GM19397 (cell line): ENCODE results near the gene KIF5C.
A peak's percentile ranks its signal among the peaks of the same experiment; 100 is the strongest.

ENCODE experiments used
- ATAC-seq: cut with Tn5 transposase; IDR thresholded peaks from one replicate; pipeline ENCODE4 v1.9.1; 2021; ENCODE audit warnings: mild to moderate bottlenecking, moderate library complexity; ENCODE audit not compliant: unreplicated experiment

KIF5C gene

GRCh38 chr2:149038442-149039212 is 163.6 kb downstream of the KIF5C start, which contains the start of gene LYPD6B:
LYPD6B (plus strand) TSS chr2:149038699; CDS start chr2:149130949, 92,250 bp downstream.
- ATAC-seq = peak; percentile 66

- ATAC-seq = no peak
Observed at GRCh38 chr2:149039213-149039724, 164.2 kb downstream of the KIF5C start.

GRCh38 chr2:149040451-149040850 is 165.4 kb downstream of the KIF5C start:
- ATAC-seq = no peak

DNA sequence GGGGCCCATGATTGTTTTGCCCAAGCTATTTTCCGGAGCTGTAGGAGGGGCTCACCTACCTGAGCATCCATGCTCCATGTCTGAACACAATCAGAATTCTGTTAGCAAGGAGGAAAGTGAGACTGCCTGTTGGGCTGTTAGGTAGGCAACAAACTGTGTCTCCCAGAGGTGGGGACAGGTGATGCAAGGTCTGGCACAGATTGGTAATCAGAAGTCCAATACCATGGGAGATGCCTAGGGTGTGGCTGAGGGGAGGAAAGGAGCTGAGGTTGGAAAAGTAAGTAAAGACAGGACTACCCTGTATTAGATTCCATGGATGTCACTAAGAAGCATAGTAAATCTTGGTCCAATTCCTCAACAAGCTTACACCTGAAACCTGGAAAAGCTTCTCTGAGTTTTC is 166.5 kb downstream of the KIF5C start:
- no peak for ATAC-seq

- ATAC-seq = no peak
Observed at GRCh38 chr2:149042881-149043280, 167.9 kb downstream of the KIF5C start.

DNA sequence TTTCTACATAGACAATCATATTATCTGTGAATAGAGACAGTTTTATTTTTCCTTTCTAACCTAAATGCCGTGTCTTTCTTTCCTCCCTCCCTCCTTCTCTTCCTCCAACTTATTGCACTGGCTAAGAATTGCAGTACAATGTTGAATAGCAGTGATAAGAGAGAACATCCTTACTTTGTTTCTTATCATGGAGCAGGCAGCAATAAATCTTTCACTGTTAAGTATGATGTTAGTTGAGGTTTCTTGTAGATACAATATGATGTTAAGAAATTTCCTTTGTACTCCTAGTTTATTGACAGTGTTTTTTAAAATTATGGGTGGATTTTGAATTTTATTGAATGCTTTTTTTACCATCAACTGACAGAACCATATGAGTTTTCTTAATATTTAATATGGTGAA is 169.5 kb downstream of the KIF5C start:
- no peak for ATAC-seq

GRCh38 chr2:149047118-149047517 is 172.1 kb downstream of the KIF5C start:
- ATAC-seq = no peak

- no peak for ATAC-seq
Observed at GRCh38 chr2:149049142-149049541, 174.1 kb downstream of the KIF5C start.

- peak; percentile 74 for ATAC-seq
Observed at GRCh38 chr2:149050188-149050587, 175.2 kb downstream of the KIF5C start.

GRCh38 chr2:149055751-149056150 is 180.7 kb downstream of the KIF5C start:
- no peak for ATAC-seq

DNA sequence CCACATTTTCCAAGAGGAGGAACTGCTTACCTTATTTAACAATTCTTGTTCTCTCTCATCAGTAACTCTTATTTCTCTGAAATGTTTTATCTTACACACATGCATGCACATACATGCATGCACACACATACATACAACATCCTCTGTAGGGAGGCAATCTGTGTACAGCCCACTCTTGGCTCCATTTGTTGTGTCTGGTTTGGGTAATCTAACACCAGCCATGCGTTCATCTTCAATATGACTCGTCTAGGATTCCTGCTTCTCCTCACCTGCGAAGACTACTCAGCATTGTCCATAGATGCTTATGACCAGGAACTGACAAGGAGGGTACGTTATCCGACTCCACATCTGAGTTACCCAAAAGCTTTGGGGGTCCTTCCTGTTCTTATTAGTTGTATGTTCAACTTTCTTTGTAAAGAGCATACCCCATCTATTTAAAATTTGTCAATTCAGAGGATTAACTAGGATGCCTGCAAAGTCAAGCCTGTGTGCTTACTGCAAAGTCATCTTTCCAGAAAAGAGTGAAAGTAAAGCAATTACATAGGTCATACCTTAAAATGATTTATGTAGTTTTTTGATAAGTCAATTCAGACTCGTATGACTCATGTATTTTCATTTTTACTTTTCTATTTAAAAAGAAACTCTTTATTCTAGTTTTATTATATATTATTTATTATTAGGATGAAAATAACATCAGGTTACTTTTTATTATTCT is 181.7 kb downstream of the KIF5C start:
- ATAC-seq = no peak

- ATAC-seq = no peak
Observed at GRCh38 chr2:149057401-149057800, 182.4 kb downstream of the KIF5C start.

- ATAC-seq = no peak
Observed at GRCh38 chr2:149058936-149059335, 183.9 kb downstream of the KIF5C start.

DNA sequence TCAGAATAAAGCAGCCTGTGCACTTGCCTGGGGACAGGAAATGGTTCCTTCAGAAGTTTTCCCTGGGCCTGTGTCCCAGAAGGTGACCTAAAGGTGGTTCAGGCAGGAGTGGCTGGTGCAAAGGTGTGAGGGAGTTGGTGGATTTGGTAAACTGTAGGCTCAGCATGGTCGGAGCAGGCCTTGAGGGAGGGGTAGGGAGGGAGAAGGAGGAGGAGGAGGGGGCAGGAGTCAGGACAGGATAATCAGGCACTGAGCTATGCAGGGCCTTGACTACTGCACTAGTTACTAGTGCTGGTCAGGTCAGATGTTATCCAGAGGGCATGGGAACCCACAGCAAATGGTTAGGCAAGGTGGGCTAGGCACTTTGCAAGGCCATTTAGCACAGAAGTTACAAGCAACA is 184.8 kb downstream of the KIF5C start:
- ATAC-seq = no peak

GRCh38 chr2:149061133-149061745 is 186.2 kb downstream of the KIF5C start:
- no peak for ATAC-seq

DNA sequence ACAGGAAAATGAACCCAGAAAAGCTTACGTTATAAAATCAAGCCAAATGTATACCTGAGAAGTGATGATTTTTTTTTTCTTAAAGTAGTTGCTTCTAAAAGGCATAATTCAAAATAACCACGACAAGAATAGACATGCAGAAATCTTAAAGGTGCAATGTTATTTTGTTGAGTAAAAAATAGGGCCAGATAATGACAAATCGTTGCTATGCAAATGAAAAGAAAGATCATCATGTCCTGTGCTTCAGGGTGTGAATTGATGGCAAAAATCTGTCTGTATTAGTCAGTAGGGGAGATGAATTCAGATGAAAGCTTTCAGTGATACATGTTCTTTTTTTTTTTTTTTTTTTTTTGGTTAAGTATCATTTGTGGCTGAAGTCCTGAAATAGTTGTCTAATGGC is 187.5 kb downstream of the KIF5C start:
- ATAC-seq = no peak

DNA sequence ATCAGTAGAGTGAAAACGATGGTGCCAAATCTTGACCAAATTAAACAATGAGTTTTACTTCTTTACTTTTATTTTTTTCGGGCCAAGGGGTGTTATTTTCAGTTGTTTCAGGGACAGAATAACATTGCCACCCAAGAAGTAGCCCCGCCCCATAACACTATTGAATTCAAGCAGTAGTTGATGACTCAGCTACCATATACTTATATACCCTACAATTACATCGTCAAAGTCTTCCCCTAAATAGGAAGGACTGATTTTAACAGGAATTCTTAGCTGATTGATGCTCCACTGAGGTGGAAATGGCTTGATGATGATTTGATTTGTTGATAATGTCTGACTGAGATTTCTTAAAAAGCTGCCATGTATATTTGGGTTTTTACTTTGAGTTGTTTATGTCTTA is 188.2 kb downstream of the KIF5C start:
- no peak for ATAC-seq

- ATAC-seq = no peak
Observed at GRCh38 chr2:149064365-149064841, 189.4 kb downstream of the KIF5C start.

DNA sequence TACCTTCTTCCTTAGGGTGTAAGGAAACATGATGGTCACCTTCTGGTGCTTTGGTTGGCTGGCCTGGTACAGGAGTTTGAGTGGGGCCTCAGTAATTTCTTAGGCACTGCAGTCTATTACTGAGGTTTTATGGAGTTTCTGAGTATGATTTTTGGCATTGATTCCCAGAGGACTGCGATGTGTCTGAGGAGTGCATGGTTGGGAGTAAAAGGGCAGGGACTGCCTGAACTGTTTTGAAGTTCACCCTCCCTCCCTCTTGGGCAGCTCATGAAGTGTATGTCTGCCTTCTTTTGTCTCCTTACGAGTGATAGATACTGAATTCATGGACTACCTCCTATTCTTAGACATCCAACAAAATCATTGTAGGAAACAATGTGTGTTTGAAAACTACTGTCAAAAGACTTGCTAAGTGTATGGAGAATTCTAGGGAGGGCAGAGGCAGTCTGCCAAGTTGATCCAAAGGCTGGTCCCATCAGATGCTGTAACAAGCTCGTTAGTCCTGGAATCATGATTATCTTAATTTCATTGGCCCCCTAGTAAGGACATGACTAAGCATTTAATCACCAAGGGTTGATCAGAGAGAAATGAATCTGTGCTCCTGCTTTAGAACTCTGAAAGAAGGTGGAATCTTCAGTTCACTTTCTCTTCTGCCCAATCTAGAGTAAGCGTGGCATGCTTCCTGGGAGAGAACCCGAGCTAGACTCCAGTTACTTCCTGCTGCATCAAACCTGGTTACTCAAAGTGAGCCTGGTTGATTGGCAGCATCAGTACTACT is 190.0 kb downstream of the KIF5C start:
- no peak for ATAC-seq

GRCh38 chr2:149068225-149068995 is 193.4 kb downstream of the KIF5C start:
- no peak for ATAC-seq
